ENCODE results near the gene CHMP3.

The CHMP3 gene

GRCh38 chr2:86488561-86489250, 74.5 kb downstream of the CHMP3 start:
- ATAC-seq (ENCODE audit: insufficient read depth, low read depth) (no peak), DNase-seq (no peak)
- H3K9me3 ChIP-seq (ENCODE audit: insufficient read depth, low read length, severe bottlenecking) = no peaks in the 10 kb centered on the region
- no peak overlapping the region for H3K27ac ChIP-seq (ENCODE audit: low read length)
- TF ChIP-seq EZH2 (IDR thresholded peaks at IDR 0.05; ENCODE audit: borderline replicate concordance, low read depth, low read length, severe bottlenecking) (no peak), CTCF (IDR thresholded peaks at IDR 0.05; ENCODE audit: borderline replicate concordance, extremely low read depth, low read length, poor library complexity, severe bottlenecking) (no peak)
- H3K4me1 ChIP-seq (ENCODE audit: insufficient read depth, low read length) = no peaks in the 10 kb centered on the region
- no peaks in the 10 kb centered on the region for H4K20me1 ChIP-seq (ENCODE audit: insufficient read depth, low read length)
- H3K36me3 ChIP-seq (ENCODE audit: insufficient read depth, low read length) = peaks cover 100% of the 10 kb centered on the region
- H3K79me2 ChIP-seq (ENCODE audit: insufficient read depth, low read length) = no peaks in the 10 kb centered on the region; the same call in 1 of the 2 replicates
- H3K27me3 ChIP-seq (ENCODE audit: insufficient read depth, low read length, poor library complexity) = no peaks in the 10 kb centered on the region
- H3K4me2 ChIP-seq (ENCODE audit: insufficient read depth, low read length) = no peak overlapping the region
- no peak overlapping the region for H2AFZ ChIP-seq (ENCODE audit: low read depth, low read length)
- H3K4me3 ChIP-seq (ENCODE audit: low read depth in 1 of 2, low read length in 2 of 2) = no peak overlapping the region
- no peak overlapping the region for H3K9ac ChIP-seq (ENCODE audit: low read depth, low read length)

- no peaks in the 10 kb centered on the region for H3K9me3 ChIP-seq (ENCODE audit: insufficient read depth, low read length, severe bottlenecking)
- peaks cover 100% of the 10 kb centered on the region for H3K36me3 ChIP-seq (ENCODE audit: insufficient read depth, low read length)
- H3K4me2 ChIP-seq (ENCODE audit: insufficient read depth, low read length) = no peak overlapping the region
- DNase-seq = no peak
- ATAC-seq (ENCODE audit: insufficient read depth, low read depth) = no peak
- H3K9ac ChIP-seq (ENCODE audit: low read depth, low read length) = no peak overlapping the region
- no peak overlapping the region for H3K27ac ChIP-seq (ENCODE audit: low read length)
- no peaks in the 10 kb centered on the region for H3K4me1 ChIP-seq (ENCODE audit: insufficient read depth, low read length)
- H3K27me3 ChIP-seq (ENCODE audit: insufficient read depth, low read length, poor library complexity) = no peaks in the 10 kb centered on the region
- H3K79me2 ChIP-seq (ENCODE audit: insufficient read depth, low read length) = no peaks in the 10 kb centered on the region; the same call in 1 of the 2 replicates
- no peak overlapping the region for H2AFZ ChIP-seq (ENCODE audit: low read depth, low read length)
- H3K4me3 ChIP-seq (ENCODE audit: low read depth in 1 of 2, low read length in 2 of 2) = no peak overlapping the region
- 0 out of 2 replicates have a peak, but pooled peaks cover under 1% of the 10 kb centered on the region for H4K20me1 ChIP-seq (ENCODE audit: insufficient read depth, low read length)
- TF ChIP-seq CTCF (IDR thresholded peaks at IDR 0.05; ENCODE audit: borderline replicate concordance, extremely low read depth, low read length, poor library complexity, severe bottlenecking) (peak; percentile 31), EZH2 (IDR thresholded peaks at IDR 0.05; ENCODE audit: borderline replicate concordance, low read depth, low read length, severe bottlenecking) (no peak)
Observed at GRCh38 chr2:86487062-86487461, 76.2 kb downstream of the CHMP3 start.

- no peak for DNase-seq
- no peak overlapping the region for H3K9ac ChIP-seq (ENCODE audit: low read depth, low read length)
- H3K4me3 ChIP-seq (ENCODE audit: low read depth in 1 of 2, low read length in 2 of 2) = no peak overlapping the region
- H3K4me2 ChIP-seq (ENCODE audit: insufficient read depth, low read length) = no peak overlapping the region
- H3K9me3 ChIP-seq (ENCODE audit: insufficient read depth, low read length, severe bottlenecking) = no peaks in the 10 kb centered on the region
- H3K27me3 ChIP-seq (ENCODE audit: insufficient read depth, low read length, poor library complexity) = no peaks in the 10 kb centered on the region
- no peak for ATAC-seq (ENCODE audit: insufficient read depth, low read depth)
- H3K79me2 ChIP-seq (ENCODE audit: insufficient read depth, low read length) = no peaks in the 10 kb centered on the region; the same call in 1 of the 2 replicates
- H2AFZ ChIP-seq (ENCODE audit: low read depth, low read length) = no peak overlapping the region
- H3K27ac ChIP-seq (ENCODE audit: low read length) = no peak overlapping the region
- peaks cover 100% of the 10 kb centered on the region for H3K36me3 ChIP-seq (ENCODE audit: insufficient read depth, low read length)
- 0 out of 2 replicates have a peak, but pooled peaks cover 2% of the 10 kb centered on the region for H4K20me1 ChIP-seq (ENCODE audit: insufficient read depth, low read length)
- TF ChIP-seq EZH2 (IDR thresholded peaks at IDR 0.05; ENCODE audit: borderline replicate concordance, low read depth, low read length, severe bottlenecking) = no peak
- TF ChIP-seq CTCF (IDR thresholded peaks at IDR 0.05; ENCODE audit: borderline replicate concordance, extremely low read depth, low read length, poor library complexity, severe bottlenecking) = no peak
- no peaks in the 10 kb centered on the region for H3K4me1 ChIP-seq (ENCODE audit: insufficient read depth, low read length)
Observed at GRCh38 chr2:86485802-86486201, 77.4 kb downstream of the CHMP3 start.
